HG02884 (cell line): ENCODE data around the gene PUSL1.
"Not testable (repeated sequence)": the region's sequence is repeated elsewhere in the genome, so short reads cannot be mapped to it uniquely, and the experiment has no call there.

Experiments used
- ATAC-seq: cut with Tn5 transposase; IDR thresholded peaks from one replicate; pipeline ENCODE4 v1.9.1; 2021; ENCODE audit warnings: mild to moderate bottlenecking, moderate library complexity; ENCODE audit not compliant: unreplicated experiment

The PUSL1 gene

GRCh38 chr1:1307261-1307922 is 1.0 kb upstream of the PUSL1 start:
- no peak for ATAC-seq

GRCh38 chr1:1308756-1309250 is 406 bp downstream of the PUSL1 start:
- ATAC-seq = peak; percentile 8

DNA sequence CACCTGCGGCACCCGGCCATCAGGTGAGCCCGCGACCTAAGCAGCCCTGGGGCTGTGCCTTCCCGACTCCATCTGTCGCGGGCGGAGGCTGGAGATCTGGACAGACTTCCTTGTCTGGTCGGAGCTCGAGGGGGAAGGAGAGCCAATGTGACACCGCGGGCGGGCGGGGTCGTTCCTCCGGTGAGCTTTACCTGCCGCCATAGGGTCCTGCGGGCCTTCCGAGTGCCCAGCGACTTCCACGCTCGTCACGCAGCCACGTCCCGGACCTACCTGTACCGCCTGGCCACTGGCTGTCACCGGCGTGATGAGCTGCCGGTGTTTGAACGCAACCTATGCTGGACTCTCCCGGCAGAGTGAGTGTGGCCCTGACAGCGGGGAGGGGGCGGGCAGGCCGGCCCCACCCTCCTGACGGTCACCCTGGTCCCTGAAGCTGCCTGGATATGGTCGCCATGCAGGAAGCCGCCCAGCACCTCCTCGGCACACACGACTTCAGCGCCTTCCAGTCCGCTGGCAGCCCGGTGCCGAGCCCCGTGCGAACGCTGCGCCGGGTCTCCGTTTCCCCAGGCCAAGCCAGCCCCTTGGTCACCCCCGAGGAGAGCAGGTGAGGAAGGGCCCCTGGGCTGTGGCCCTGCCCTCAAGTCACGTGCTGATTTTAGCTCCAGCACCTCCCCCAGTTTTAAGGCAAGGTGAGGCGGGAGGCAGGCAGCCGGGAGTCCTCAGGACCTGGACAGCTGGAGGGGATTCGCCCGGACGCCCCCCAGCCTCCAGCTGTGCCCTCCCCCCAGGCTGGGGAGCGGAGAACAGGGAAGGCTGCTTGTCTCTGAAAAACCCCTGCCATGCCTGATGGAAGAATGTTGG is 1.1 kb downstream of the PUSL1 start:
- ATAC-seq = peak; percentile 1

DNA sequence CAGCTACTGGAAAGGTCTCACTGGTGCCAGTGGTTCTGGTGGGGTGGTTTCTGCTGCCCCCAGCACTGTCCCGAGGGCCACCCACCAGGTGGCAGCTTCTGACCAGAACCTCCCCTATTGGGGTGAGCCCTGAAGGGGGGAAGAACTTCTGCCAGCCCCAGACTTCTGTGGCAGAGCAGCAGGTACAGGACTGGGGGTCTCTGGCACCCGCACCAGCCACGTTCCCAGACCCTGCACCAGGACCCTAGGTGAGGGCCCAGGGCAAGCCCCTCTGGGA is 1.6 kb downstream of the PUSL1 start:
- no peak for ATAC-seq

- ATAC-seq = no peak
Measured at GRCh38 chr1:1310476-1311053, 2.2 kb downstream of the PUSL1 start.

GRCh38 chr1:1311107-1312104 is 3.0 kb downstream of the PUSL1 start:
- ATAC-seq = no peak

DNA sequence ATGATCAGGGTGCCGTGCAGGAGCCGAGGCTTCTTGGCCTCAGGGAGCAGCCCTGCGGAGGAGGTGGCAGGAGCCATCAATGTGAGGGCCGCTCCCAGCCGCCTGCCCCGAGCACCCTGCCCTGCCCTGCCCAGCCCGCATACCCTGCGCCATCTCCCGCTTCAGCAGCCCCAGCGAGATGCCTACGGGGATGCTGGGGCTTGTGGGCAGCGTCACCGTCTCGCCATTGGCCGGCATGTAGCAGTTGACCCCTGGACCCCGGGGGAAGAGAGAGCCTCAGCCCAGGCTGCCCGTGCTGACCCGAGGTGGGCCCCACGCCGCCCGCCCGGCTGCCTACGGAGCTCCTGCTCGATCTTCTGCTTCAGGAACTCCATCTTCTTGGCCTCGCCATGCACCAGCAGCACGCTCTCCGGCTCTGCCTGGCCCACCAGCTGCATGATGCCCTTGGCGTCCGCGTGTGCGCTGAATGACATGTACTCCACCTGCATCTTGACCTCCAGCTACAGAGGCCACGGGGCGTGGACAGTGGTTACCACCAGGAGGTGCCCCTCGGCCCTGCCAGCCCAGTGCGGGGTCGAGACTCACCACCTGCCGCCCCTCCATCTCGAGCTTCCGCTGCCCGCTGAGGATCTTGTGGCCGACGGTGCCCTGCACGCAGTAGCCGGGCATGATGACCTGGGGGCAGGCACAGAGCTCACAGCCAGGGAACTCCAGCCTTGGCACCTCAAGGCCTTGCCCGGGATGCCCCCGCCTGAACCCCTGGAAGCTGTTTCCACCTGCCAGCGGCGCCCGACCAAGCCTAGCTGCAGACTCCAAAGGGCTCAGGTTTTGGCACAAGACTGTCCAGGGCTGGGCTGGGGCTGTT is 4.3 kb downstream of the PUSL1 start:
- no peak for ATAC-seq

DNA sequence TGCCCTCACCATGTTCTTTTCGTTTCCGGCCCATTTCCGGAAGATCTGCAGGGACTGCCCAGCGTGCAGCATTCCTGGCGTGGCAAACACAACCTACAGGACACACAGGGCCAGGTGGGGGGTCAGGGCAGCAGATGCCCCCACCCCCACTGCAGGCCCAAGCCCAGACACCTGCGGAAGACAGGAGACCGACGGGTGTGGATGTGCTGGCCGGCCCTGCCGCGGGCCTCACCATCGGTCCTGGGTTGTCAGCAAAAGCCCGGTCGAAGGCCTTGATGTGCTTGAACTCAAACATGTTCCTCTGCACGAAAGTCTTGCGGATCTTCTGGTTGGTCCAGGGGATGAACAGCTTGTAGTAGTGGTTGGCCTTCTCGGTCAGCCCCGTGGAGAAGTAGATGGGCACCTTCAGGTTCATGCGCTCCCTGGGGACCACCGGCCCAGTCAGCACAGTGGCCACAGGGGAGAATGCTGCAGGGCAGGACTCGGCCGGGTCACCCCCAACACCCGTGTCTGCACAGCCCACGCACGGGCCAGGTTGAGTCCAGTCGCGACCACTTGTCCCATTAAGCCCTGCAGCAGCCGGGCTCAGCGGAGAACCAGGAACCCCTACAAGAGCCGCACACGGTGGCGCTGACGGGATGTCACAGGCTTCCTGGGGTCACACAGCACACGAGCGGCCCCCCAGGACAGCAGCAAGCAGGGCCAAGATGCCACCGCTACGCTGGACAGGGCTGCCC is 5.3 kb downstream of the PUSL1 start:
- no peak for ATAC-seq

DNA sequence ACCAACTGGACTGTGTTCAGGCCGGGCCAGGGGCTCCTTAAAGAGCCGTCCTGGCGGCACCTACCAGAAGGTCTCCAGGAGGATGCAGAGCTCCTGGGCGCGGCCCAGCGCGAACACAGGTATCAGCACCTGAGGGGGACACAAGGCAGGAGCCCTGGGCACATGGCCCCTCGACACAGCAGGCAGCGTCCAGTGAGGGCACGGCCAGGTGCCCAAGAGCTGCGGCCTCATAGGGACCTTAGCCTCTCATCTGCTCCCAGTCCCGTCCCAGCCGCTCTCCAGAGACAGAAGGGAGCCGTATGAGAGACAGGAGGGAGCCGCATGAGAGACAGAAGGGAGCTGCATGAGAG is 5.8 kb downstream of the PUSL1 start:
- ATAC-seq = no peak

DNA sequence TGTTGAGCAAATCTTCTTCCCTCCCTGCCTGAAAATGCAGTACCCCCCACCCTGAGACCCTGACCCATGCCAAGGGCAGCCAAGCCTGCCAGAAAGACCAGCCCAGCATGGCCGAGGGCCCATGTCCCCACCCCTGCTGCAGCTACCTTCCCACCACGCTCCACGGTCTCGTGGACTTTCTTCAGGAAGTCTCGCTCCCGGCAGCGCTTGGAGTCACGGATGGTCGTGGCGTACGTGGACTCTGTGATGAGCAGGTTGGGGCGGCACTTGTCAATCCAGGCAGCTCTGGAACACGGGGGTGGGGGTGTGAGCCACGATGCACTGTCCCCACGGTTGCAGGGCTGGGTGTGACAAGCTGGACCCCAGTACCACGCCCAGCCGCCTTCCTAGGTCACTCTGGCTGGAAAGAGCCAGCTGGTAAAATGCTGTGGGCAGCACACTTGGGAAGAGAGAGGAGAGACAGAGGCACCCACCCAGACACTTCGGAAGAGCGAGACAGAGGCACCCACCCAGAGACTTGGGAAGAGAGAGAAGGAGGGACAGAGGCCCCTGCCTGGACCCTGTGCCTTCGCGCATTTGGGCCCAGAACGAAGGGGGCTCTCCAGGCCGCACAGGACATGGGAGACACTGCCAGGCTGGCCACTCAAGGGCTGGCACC is 6.4 kb downstream of the PUSL1 start:
- no peak for ATAC-seq

DNA sequence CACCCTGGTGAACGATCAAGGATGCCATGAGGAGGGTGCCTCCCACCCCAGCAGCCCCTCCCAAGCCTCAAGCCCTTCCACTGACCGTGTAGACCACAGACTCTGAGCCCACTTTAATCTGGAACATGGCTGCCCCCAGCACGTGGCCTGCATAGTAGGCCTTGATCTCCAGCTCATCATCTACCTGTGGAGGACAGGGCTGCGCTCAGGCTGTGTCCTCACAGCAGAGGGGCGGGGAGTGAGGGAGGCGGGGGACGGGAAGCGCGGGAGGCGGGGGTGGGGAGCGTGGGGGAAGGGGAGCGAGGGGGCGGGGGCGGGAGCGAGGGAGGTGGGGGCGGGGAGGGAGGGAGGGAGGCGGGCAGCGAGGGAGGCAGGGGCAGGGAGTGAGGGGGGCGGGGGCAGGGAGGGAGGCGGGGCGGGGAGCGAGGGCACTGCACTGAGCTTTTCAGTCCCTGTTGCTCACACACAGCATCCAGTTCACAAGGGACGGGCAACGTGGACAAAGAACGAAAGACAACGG is 7.1 kb downstream of the PUSL1 start:
- ATAC-seq = no peak

- not testable (repeated sequence) for ATAC-seq
Measured at GRCh38 chr1:1316199-1316598, 7.8 kb downstream of the PUSL1 start.

DNA sequence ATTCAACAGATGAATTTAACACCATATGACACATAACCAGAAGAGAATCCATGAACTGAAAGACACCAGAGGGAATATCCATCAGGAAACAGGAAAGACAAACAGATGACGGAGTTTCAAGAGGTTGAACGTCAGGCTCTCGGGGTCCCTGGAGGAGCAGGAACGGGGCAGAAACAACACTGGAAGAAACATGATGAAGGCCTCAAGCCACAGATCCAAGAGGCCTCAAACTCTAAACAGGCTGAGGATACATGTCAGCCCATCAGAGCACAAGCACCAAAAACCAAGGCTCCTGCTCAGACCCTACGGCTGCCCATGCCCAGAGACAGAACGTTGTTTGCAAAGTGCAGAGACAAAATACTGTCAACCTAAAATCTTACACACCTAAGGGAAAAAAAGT is 9.0 kb downstream of the PUSL1 start:
- no peak for ATAC-seq

GRCh38 chr1:1318131-1318652 is 9.8 kb downstream of the PUSL1 start:
- no peak for ATAC-seq

DNA sequence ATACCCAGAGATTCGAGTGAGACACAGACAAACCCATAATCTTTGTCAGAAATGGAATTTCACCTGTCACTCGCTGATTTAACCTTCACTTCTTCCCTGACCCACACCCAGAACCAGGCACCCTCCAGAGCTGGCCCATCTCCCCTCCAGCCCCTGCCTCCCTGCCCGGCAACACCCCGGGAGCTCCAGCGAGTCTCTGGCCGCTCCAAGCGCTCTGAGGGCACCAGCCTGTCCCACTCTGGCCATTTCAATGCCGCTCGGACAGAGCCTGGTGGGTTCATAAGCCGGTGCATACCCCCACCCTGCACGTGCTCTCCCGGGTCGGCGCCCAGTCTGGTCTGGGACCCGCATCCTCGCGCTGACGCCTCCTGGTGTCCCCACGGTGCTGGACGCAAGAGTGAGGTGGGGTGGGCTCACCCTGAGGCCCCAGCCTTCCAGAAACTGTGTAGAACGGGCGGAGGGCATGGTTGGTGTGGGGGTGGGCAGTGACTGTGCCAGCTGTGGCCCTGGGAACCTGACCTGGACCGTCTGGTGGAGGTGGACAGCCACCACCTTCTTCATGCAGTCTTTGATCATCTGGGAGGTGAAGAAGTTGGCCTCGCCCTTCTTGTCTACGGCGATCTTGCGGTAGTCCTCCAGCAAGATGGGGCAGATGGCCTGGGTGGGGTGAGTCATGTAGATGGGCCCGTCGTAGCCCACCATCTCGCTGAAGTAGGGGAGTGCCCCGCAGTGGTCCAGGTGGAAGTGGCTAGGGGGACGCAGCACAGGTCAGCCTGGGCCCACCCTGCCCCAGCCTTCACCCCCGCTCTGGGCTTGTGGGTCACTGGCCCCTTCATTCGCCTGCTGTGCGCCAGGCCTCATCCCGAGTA is 10.6 kb downstream of the PUSL1 start:
- no peak for ATAC-seq

- no peak for ATAC-seq
Measured at GRCh38 chr1:1319646-1319941, 11.2 kb downstream of the PUSL1 start.

DNA sequence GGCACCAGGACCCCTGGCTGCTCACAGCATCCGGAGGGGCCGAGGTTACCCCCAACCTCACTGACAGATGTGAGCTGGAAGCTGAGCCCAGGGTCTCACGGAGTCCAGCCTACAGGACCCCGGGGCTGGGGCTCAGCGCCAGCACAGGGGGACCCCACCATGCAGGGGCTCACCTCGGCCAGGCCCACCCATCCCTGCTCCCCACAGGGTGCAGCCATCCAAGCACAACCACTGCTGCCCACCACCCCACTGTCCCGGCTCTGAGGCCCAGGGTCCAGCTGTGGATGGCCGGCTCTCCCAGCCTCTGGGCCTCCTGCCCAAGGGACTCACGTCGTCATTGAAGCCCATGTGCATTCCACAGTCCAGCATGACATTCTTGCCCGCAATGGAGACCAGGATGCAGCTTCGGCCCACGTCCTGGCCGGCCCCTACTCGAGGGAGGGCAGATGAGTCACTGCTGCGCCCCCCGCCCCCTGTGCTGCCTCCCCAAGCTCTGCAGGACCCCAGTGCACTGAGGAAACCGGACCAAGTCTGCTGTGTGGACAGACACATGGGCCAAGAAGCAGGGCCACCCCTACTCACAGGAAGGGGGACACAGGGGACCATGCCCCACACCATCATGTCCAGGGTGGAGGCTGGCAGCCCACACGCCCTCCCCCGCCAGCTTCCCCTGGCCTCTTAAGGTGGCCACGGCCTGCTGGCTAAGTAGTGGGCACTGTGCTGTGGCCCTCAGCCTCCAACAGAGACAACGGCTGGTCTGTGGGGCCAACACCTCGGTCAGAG is 12.5 kb downstream of the PUSL1 start:
- ATAC-seq = no peak
